Kidney glomerular epithelial cell (primary cell): Measurements from ENCODE around the gene PDE3A.

Source experiments
- DNase-seq: peaks from one replicate; lab custom pipeline; 2025; lab: John Stamatoyannopoulos, UW

The PDE3A gene

GRCh38 chr12:20716037-20716436, 347.7 kb downstream of the PDE3A start:
- no peak for DNase-seq

GRCh38 chr12:20716985-20717384, 348.6 kb downstream of the PDE3A start:
- no peak for DNase-seq

GRCh38 chr12:20718294-20718693, 350.0 kb downstream of the PDE3A start:
- DNase-seq: no peak

GRCh38 chr12:20722142-20722541, 353.8 kb downstream of the PDE3A start:
- no peak for DNase-seq

GRCh38 chr12:20731274-20731673, 362.9 kb downstream of the PDE3A start:
- no peak for DNase-seq
